ENCODE results near the gene SKIC8.

GRCh38 chr15:78263351-78263781, 36.0 kb downstream of the SKIC8 start:
- TF ChIP-seq CTCF (IDR thresholded peaks at IDR 0.05): no peak
- no peak for TF ChIP-seq EP300 (IDR thresholded peaks at IDR 0.05)
- no peak for TF ChIP-seq POLR2AphosphoS5 (IDR thresholded peaks at IDR 0.05)

Data from stomach (tissue), 4 donors.